Measurements from ENCODE around the gene NDEL1. TPM values are rescaled to one million over a fixed set of nuclear protein-coding genes. Genes with fewer than 3 reads are reported as not detected.

NDEL1 gene
- total RNA-seq, 1 donor from 2014 or later: 51.7 TPM

- Mint-ChIP-seq H3K4me1 (ENCODE audit: low read depth, unreplicated experiment) (peaks cover 4% of the 10 kb centered on the region), H3K9me3 (ENCODE audit: unreplicated experiment) (peaks cover 4% of the 10 kb centered on the region), H3K36me3 (ENCODE audit: unreplicated experiment) (no peaks in the 10 kb centered on the region), H3K4me3 (ENCODE audit: unreplicated experiment) (peak overlapping the region; percentile 98), H3K27me3 (ENCODE audit: unreplicated experiment) (peaks cover 3% of the 10 kb centered on the region), H3K27ac (ENCODE audit: unreplicated experiment) (peak overlapping the region; percentile 92)
- TF ChIP-seq, protein P1, sequence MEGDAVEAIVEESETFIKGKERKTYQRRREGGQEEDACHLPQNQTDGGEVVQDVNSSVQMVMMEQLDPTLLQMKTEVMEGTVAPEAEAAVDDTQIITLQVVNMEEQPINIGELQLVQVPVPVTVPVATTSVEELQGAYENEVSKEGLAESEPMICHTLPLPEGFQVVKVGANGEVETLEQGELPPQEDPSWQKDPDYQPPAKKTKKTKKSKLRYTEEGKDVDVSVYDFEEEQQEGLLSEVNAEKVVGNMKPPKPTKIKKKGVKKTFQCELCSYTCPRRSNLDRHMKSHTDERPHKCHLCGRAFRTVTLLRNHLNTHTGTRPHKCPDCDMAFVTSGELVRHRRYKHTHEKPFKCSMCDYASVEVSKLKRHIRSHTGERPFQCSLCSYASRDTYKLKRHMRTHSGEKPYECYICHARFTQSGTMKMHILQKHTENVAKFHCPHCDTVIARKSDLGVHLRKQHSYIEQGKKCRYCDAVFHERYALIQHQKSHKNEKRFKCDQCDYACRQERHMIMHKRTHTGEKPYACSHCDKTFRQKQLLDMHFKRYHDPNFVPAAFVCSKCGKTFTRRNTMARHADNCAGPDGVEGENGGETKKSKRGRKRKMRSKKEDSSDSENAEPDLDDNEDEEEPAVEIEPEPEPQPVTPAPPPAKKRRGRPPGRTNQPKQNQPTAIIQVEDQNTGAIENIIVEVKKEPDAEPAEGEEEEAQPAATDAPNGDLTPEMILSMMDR (IDR thresholded peaks at IDR 0.05; ENCODE audit: partially characterized antibody, unreplicated experiment): no peak
- peak; percentile 52 for DNase-seq
These were observed 622 bp downstream of the NDEL1 start for GRCh38 chr17:8436169-8436843.

- peaks cover 4% of the 10 kb centered on the region for H3K9me3 Mint-ChIP-seq (ENCODE audit: unreplicated experiment)
- TF ChIP-seq, protein P1 (IDR thresholded peaks at IDR 0.05; ENCODE audit: partially characterized antibody, unreplicated experiment): no peak
- H3K4me3 Mint-ChIP-seq (ENCODE audit: unreplicated experiment): peak overlapping the region; percentile 98
- DNase-seq: no peak
- peak overlapping the region; percentile 92 for H3K27ac Mint-ChIP-seq (ENCODE audit: unreplicated experiment)
- H3K4me1 Mint-ChIP-seq (ENCODE audit: low read depth, unreplicated experiment): peaks cover 4% of the 10 kb centered on the region
- peaks cover 3% of the 10 kb centered on the region for H3K27me3 Mint-ChIP-seq (ENCODE audit: unreplicated experiment)
- H3K36me3 Mint-ChIP-seq (ENCODE audit: unreplicated experiment): no peaks in the 10 kb centered on the region
These were observed 1.1 kb downstream of the NDEL1 start for GRCh38 chr17:8436844-8437171.

- no peak for DNase-seq
- no peak overlapping the region for H3K27ac Mint-ChIP-seq (ENCODE audit: unreplicated experiment)
- H3K9me3 Mint-ChIP-seq (ENCODE audit: unreplicated experiment): peaks cover 4% of the 10 kb centered on the region
These were observed 2.8 kb downstream of the NDEL1 start for GRCh38 chr17:8438441-8438840.

GRCh38 chr17:8439681-8440080 lies 4.0 kb downstream of the NDEL1 start:
- TF ChIP-seq, protein P1 (IDR thresholded peaks at IDR 0.05; ENCODE audit: partially characterized antibody, unreplicated experiment): no peak
- DNase-seq: no peak
- Mint-ChIP-seq H3K9me3 (ENCODE audit: unreplicated experiment) (peaks cover 4% of the 10 kb centered on the region), H3K4me1 (ENCODE audit: low read depth, unreplicated experiment) (peaks cover 4% of the 10 kb centered on the region), H3K27ac (ENCODE audit: unreplicated experiment) (no peak overlapping the region), H3K36me3 (ENCODE audit: unreplicated experiment) (no peaks in the 10 kb centered on the region), H3K4me3 (ENCODE audit: unreplicated experiment) (no peak overlapping the region), H3K27me3 (ENCODE audit: unreplicated experiment) (peaks cover 3% of the 10 kb centered on the region)

More at GRCh38 chr17:8438441-8438840, 2.8 kb downstream of the NDEL1 start:
- Mint-ChIP-seq H3K36me3 (ENCODE audit: unreplicated experiment) (no peaks in the 10 kb centered on the region), H3K27me3 (ENCODE audit: unreplicated experiment) (peaks cover 3% of the 10 kb centered on the region), H3K4me3 (ENCODE audit: unreplicated experiment) (no peak overlapping the region), H3K4me1 (ENCODE audit: low read depth, unreplicated experiment) (peaks cover 4% of the 10 kb centered on the region)
- TF ChIP-seq, protein P1 (IDR thresholded peaks at IDR 0.05; ENCODE audit: partially characterized antibody, unreplicated experiment): no peak

DNA sequence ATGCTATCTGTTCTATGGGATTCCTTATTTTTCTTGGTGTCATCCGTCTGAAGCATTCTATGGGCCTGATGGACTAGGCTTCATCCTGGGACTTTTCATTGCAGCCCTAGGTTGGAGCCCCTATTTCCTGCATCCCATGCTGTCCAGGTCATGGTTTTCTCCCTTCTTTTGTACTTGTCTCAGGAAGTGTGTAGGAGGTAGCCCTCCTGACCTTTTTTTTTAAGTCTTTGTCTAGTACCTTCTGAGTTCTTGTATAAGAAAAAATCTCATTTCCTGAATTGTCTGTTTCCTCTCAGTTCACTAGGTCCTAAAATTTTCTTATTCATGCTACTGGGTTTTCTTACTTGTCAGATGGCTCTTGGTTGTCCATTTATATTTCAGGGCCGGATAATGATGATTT lies 6.0 kb downstream of the NDEL1 start:
- H3K27ac Mint-ChIP-seq (ENCODE audit: unreplicated experiment): no peak overlapping the region
- DNase-seq: no peak
- H3K27me3 Mint-ChIP-seq (ENCODE audit: unreplicated experiment): no peaks in the 10 kb centered on the region
- no peaks in the 10 kb centered on the region for H3K36me3 Mint-ChIP-seq (ENCODE audit: unreplicated experiment)
- TF ChIP-seq, protein P1 (IDR thresholded peaks at IDR 0.05; ENCODE audit: partially characterized antibody, unreplicated experiment): no peak
- peaks cover 4% of the 10 kb centered on the region for H3K4me1 Mint-ChIP-seq (ENCODE audit: low read depth, unreplicated experiment)
- H3K9me3 Mint-ChIP-seq (ENCODE audit: unreplicated experiment): peaks cover under 1% of the 10 kb centered on the region
- H3K4me3 Mint-ChIP-seq (ENCODE audit: unreplicated experiment): no peak overlapping the region

Measured in glutamatergic neuron (in vitro differentiated cells).